ENCODE results near the gene UGT3A1.
"Not testable (repeated sequence)": the region's sequence is repeated elsewhere in the genome, so short reads cannot be mapped to it uniquely, and the experiment has no call there.

Gene UGT3A1

DNA sequence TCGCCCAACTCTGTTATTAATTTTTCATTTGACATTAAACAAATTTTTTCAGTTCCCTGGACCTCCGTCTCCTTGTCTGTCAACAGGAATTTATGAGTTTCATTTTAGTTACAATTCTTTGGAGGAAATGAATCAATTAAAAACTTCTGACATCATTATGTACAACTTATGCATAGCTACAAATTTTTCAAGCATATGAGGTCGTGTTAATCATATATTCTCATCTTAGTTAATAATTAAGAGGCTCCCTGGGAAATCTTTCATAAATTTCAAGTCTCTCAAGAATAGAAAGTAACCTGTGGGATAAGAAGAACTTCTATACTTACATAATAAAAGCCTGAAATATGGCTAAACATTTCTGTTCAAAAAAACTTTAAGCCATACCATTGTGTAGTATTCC, 3.4 kb downstream of the UGT3A1 start:
- DNase-seq: no peak

DNA sequence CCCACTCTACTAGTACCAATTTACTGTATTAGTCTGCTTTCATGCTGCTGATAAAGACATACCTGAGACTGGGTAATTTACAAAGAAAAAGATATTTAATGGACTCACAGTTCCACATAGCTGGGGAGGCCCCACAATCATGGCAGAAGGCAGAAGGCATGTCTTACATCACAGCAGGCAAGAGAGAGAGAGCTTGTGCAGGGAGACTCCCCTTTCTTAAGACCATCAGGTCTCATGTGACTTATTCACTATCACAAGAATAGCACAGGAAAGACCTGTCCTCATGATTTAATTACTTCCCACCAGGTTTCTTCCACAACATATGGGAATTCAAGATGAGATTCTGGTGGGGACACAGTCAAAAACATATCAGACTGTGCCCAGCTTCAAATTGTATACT, 11.5 kb downstream of the UGT3A1 start:
- no peak for DNase-seq

DNA sequence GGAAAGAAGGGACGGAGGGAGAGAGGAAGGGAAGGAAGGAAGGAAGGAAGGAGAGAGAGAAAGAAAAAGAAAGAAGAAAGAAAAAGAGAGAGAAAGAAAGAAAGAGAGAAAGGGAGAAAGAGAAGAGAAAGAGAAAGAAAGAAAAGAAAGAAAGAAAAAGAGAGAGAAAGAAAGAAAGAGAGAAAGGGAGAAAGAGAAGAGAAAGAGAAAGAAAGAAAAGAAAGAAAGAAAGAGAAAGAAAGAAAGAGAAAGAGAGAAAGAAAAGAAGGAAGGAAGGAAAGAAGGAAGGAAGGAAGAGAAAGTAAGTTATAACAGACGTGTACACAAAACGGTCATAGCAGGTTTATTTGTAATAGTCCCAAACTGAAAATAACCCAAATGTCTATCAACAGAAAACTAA, 14.3 kb downstream of the UGT3A1 start:
- not testable (repeated sequence) for DNase-seq

DNA sequence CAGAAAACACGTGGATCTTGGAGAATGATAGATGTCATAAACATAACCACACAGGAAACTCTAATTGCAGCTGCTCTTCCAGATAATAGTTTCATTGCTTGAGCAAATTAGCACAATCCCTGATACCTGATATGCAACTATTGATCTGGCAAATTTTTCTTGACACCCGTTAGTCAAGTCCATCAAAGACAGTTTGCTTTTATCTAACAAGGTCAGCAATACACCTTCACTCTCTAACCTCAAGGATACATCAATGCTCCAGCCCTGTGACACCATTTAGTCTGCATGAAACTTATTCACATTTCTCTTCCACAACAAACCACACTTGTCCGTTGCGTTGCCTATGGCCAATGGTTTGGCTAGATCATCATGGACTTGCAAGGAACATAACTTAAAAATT, 16.6 kb downstream of the UGT3A1 start:
- DNase-seq: no peak

DNA sequence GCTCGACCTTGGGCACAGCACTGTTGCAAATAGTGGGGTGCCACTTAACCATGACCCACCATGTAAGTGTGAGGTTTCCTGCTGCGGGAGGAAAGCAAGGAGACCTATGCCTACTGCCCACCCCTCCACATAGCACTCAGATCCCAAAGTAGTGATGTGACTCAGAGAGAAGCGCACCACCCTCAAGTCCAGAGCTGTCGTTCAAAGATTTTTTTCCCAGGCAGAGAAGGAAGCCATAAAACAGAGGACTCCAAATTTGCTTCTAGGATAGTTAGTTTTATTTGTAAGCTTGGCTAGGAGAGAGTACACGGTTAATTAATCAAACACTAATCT, 19.3 kb downstream of the UGT3A1 start:
- no peak for DNase-seq

DNA sequence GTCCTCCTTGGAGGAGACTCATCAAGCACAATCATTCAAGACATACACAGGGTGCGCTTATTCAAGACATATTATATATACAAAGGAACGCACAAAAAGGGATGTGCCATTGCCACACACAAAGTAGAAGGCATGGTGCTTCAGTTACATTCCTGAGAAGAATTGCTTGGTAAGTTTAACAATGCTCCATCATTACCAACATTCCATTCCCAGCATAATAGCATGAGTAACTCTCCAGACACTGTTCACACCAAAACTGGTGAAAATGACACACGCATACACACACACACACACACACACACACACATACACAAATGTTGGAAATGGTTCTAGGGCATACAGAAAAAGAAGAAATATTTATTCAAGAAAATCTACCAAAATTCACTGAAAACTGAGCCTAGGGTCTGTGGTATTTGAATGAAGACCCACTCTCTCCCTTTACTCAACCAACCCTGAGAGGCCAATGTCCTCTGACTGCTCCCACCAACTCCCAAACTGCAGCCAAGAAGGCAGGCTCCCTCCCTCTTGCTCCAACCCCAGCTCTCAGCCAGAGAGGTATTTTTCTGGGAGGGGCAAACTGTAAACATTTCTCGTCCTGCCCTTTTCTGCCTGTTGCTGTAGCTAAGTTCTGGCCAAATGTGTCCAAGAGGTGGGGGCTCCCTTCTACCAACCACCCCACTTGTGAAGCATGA, 19.9 kb downstream of the UGT3A1 start:
- DNase-seq: no peak

DNA sequence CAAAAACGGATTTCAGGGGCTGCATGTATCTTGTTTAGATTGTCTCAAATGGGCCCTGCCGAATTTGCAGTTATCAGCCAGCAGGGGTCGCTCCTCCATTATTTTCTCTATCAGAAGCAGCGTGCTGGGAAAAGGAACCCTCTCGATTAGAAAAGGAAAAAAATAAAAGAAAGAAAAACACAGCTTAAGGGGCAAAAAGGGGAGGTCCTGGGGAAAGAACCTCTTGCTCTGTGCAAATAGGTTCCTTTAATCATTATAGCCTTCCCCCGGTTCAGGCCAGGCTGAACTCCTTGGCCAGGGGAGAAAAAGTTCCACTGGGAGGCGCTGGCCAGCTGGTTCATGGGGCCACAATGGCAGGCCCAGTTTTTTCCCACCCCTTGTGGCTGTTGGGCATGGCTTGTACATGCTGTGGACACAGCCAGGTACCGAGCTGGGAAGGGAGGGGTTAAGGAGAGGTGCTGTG, 27.8 kb downstream of the UGT3A1 start:
- no peak for DNase-seq

DNA sequence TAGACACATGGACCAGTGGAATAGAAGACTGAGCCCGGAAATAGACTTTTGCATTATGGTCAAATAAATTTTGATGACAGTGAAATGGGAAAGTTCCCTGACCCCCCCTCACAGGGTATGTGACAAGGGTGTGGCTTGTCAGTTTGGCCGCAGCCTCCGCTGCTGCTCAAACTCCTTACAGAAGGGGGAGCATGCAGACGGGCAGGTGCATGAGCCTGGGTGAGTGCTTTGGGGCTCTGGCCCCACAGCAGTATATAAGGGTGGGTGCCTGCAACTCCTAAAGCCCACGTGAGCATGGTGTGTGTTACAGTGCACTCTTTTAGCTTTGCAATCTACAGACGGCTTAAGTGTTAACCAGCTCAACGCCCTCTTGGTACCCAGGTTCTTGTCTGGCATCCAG, 30.9 kb downstream of the UGT3A1 start:
- no peak for DNase-seq

DNA sequence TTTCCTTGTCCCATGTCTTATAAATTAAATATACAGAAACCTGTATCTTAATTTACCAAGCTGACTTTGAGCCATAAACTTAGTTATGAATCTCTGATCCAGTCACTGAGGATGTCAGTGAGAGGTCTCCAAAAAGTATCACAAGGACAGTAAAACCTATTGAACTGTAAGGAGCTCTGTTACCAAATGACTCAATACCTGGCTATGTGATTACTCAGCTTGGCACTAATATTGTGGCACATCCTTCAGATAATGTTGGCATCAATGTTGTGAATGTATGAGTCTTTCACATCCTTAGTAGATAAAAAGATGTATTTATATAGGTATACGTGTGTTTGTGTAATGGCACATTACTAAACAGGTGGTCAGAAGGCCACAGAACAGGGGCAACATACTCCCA, 34.8 kb downstream of the UGT3A1 start:
- DNase-seq: no peak

DNA sequence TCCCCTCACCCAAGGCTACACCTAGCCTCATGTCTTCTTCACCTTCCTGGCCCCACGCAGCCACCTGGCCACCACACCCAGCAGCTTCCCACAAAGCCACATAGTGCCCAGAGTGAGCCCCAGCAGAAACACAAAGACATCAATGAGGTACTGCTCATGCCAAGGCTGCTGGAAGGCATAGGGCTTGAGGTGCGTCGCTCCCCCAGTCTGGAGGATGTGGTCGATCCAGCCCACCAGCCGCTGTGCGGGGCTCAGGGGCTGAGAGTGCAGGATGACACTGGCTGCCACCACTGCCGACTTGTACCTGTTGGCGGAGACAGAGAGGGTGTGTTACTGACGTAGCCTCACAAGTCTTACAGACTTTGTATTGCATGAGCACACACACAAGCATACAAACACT, 37.0 kb downstream of the UGT3A1 start:
- DNase-seq: no peak

DNA sequence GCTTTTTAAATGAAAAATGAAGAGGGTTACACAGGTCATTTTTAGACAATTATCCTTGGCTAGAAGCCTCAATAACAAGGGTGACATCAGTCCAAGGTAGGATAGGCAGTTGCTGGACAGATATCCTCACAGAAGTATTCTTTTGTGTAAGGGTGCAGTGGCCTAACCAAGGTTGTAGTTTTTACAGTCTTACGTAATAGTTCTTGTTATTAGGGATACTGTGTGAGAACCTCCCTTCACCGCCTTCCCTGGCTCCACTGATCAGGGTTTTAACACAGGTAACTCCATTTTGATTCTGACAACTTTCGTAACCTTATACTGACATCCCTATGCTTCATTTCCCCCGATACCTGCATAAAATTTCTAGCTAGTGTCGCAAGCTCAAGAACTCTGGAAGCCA, 44.1 kb downstream of the UGT3A1 start:
- DNase-seq: no peak

DNA sequence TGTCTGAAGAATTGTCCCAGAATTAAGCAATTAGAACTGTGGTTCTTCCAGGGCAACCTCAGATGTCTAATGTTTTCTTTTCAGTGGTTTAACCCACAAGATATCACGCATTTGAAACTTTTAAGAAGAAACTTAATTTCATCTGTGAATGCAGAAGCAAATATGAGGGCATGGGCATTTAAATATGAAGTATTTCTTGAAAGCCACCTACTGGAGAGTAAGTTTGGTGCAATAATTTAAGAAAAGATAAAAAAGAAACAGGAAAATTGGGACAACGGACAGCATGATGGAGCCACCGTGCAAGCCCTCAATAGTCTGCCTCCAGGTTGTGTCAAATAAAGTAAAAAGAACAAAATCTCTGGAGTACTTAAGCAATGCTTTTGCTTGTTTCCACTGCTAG, 51.6 kb downstream of the UGT3A1 start:
- no peak for DNase-seq

DNA sequence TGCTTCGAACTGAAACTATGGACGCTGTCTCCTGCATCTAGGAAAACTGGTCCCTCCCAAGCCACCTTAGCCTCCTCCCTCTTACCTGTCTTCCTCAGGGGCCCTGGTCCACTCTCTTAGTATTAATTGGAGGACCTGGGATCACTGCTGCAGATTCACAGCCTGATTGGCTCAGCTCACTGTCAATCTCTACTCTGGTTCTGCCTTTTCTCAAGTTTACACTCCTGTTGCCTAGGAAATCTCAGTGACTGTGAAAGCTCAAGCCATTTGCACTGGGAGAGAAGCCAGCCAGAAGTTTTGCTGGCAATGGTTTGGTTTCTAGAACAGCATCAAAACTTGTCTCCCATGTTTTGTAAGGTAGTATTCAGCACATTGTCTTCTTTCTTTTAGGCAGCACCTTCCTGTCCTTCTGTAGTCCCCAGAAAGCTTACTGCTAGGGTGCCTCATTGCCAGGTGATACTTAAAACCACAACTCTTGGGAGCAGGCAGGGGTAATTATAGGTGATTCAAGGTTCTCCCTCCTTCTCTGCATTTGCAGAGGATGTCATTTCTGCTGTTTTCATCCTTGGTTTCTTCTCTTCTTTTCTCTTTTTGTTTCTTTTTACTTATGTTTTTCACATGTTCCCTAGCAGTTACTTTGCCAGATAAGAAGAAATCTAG, 52.5 kb downstream of the UGT3A1 start, which contains the start of gene CAPSL:
Gene CAPSL, minus strand, starts transcription at position 55 of the 660 bp plus-strand sequence. CDS start 17,502 bp downstream, outside the sequence.
- DNase-seq: no peak

DNA sequence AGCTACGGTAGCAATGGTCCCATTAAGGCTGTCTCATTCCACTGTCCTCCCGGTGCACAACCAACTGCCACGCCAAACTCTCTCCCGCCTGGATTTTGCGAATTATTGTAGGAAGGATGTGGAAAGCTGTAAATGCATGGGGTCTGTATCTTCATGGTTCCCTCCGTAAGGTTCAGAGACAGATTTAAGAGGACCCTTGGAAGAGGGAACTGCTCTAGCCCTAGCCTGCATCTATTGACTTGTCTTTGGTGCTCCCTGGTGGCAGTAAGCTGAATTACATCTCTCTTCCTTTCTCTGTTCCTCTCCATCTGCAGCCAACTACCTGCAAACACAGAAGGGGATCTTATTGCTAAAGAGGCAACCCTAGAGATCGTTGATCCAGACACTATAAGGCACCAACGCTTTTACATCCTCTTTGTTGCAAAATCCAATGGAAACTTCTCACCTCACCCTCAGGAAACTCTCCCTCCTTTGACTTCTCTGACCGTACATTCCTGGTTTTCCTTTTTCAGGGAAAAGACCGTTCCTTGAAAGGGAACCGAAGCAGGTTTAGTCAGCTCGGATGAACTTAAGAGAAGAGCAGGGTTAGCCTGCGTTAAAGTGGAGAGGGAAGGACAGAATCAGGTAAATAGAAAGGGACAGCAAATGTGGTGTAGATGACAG, 64.7 kb downstream of the UGT3A1 start:
- no peak for DNase-seq

DNA sequence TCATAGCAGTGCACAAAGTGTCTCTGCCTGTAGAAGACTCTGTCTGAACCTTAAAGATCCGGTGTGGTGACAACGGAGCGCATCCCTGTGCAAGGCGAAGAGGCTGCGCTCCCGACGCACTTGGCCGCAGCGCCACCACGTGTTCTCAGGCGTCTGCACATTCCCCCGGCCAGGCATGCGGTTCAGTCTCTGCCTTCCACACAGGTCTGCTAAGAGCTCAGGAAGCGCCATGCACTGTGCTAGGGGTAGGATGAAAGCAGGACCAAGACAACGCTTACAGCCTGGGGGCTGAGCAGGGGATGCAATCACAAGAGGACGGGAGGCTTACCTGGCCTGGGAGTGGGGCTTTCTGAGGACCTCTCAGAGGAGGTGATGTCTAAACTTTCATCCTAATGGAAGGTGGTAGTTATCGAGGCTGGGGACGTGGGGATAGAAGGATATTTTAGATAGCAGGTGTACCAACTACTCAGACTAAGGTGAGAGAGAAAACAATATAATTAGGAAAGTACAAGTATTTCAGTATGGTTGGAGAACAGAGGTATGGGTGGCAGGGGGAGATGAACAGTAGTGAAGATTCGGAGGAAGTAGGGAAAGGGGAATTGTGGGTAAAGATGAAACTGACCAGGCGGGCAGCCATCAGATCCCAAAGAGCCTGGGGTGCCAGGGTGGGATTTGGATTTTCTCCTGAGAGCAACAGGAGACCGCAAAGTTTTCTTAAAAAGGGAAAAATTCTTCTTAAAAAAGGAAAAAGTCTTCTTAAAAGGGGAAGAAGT, 66.1 kb downstream of the UGT3A1 start:
- no peak for DNase-seq

DNA sequence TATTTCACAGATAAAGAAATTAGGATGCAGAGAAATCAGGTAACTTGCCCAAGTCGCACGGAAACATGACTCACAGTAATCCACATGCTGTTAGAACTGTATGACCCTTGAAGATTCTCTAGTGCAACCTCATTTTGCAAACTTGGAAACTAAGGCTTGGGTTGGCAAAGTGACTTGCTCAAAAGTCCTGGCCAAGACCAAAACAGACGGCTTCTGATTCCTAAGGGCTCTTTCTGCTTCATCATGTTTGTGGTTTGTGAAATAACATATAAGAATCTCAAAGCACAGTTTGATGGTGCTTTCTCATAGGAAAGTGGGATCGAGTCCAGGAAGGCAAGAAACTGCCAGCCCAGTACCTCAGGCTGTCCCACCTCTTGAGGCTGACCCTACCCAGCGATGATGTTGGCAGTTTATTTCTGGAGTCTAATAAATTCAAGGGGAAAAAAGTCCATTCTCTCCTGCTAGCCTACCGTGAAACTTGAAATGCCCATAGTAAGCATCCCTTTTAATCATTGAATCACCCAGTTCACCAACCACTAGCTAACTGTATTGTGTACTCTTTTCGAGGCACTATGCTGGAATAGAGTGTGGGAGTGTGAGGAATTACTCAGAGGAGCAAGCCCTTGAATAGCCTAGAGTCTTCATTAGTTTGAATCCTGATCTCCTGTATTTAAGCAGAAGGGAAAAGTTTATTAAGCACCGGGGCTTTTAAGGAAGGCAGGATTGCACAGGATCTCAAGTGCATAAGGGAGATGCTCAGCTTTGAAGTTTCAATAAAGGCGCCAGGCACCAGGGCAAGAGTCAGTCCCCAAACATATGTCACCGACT, 66.9 kb downstream of the UGT3A1 start:
- DNase-seq: no peak

DNA sequence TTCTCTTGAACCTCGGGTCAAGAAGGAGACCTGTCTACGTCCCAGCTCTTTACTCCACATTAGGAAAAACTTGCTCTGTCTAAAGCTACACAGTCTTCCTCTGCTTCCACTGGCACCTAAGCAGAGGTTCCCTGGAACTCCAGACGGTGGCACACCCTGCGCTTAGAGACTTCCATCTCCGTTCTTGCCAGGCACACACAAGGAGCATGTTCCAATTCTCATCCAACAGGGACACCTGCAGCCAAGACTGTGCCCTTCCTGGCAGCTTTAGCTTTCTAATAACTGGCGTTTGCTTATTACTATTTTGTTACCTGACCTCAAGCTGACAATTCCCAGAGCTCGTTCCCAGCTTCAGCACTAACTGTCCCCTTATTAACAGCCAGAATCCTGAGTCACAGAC, 68.7 kb downstream of the UGT3A1 start:
- no peak for DNase-seq

DNA sequence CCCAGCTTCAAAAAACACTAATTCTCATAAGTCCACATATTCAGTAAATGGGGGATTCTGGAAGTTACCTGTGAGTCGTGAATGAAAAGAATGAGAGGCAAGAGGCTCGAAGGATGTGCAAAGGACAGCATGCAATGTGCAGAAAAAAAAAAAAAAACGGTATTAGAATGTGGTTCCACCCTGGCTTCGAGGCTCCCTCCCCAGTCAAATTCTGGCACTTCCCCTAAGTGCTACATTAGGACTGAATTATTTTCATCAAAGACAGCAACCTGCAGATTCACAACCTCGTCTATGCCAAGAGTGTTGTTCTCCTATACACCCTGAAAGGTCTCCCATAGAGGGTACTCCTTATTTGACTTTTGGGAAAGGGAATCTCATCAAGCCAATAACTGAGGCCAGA, 69.3 kb downstream of the UGT3A1 start:
- DNase-seq: no peak

DNA sequence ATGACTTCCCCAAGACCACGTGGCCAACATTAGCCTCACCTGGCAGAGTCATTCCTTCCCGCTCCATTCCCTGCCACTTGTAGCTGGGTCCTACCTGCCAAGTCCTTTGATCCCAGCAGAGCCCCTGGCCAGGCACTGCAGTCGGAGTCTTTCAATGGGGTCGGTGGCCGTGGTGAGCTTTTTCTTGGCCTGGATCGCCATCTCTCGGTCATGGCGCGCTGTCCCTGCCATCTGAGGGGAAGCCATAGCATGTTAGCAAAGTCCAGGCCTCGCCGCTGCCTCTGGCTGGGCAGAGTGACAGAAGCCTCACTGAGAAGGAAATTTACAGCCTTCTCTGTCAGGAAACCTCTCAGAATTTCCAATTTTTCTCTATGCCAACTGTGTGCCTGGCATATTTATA, 70.3 kb downstream of the UGT3A1 start:
- DNase-seq: no peak

DNA sequence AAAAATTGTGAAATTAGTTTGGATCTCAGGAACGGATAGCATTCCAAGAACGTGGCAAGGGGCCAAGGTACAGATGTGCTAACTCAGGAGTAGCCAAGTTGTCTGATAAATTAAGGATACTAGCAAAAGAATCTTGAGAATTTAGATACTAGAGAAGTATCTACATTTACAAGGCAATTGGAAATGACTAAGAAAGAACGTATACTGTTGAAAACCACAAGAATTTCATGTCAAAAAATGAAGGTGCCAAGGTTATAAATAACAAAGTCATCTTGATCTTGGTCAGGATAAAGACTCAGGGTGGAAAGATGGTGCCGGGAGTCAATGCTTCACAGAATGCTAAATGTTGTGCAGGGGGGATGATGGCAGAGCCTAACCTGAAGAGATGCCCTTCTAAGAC, 72.0 kb downstream of the UGT3A1 start:
- DNase-seq: no peak

DNA sequence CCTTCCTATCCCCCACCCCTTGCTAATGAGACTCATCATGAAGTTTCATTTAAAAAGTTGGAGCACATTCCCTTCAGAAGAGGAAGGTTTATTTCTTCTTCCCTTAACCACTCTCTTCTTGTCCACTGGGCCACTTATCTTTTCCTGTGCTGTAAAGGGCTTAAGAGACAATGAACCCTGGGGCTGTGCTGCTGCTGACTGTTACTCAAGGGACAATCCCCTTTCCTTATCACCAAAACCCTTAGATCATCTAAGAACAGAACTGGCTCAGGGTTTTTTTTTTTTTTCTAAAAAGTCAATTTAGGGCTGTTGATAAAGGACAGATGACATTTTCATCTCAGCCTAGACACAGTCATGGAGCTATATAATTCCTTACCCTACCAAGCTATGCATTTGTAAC, 82.4 kb downstream of the UGT3A1 start:
- DNase-seq: no peak

DNA sequence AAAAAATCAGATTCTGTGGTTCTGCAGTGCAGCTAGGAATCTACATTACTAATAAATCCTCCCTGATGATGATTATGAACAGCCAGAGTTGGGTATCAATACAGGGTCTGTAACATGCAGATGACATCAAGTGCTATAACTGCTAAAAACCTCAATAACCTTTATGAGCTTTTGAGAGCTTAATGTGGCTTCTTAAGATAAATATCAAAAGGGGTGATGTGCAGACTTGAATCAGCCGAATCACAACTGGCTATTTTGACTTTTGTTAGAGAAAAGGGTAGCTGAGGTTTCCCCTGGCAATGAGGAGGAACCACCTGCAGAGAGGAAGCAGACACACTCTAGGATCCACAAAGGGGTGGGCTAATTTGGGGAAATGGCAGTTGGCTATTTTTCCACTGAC, 83.0 kb downstream of the UGT3A1 start:
- DNase-seq: no peak

Data from NCI-H1436 treated with DMSO at 0.1 percent for 48 hours (cell line).